HCT116 (cell line): Measurements from ENCODE around the gene CTR9. TPM values are rescaled to one million over a fixed set of nuclear protein-coding genes. Genes with fewer than 3 reads are reported as not detected.

Experiments
- ATAC-seq: fragments of 200-7000 bp; cut with Tn5 transposase; 2 replicates; pipeline ENCODE4 v1.9.1; 2020; ENCODE audit warnings: mild to moderate bottlenecking, moderate library complexity
- BruUV-seq: library from RNA; stranded (reverse); fragments of 400-500 nt; replicated peaks from 2 replicates; lab custom pipeline; 2021; lab: Mats Ljungman, UMichigan
- CTCF ChIA-PET: fragments of 300-600 bp; sonication (Branson Sonifier 250); formaldehyde crosslinking; loops from one replicate; lab custom pipeline; 2021; ENCODE audit warnings: antibody characterized with exemption; lab: Charles Lee
- POLR2A ChIA-PET: fragments of 300-600, 350-600 bp; sonication (Branson Sonifier 250); formaldehyde crosslinking; loops from one replicate; lab custom pipeline; 2021; ENCODE audit warnings: antibody characterized with exemption; lab: Charles Lee
- RAD21 ChIA-PET, 2 experiments: fragments of 300-600 bp; sonication (Branson Sonifier 250); formaldehyde crosslinking; loops; one replicate each; lab custom pipeline; 2023; ENCODE audit warnings: low total read pairs in 2 of 2; ENCODE audit not compliant: uncharacterized antibody in 2 of 2, unreplicated experiment in 2 of 2, low non-redundant PET in 1 of 2; lab: Charles Lee
- DNase-seq: peaks from one replicate; pipeline ENCODE4 v3.0.0-alpha.2; 2010; ENCODE audit warnings: low read depth, low spot score
- H2AFZ ChIP-seq: fragments of 200-600 bp; shearing (Covaris generic), sonication (generic); 2 replicates; pipeline ENCODE4 v1.6.1; 2017; ENCODE audit warnings: low read depth, mixed run types, mixed read lengths, antibody characterized with exemption, low read length; ENCODE audit not compliant: poor library complexity, severe bottlenecking
- H3K27ac ChIP-seq: 2 replicates; pipeline ENCODE4 v1.5.1; 2012; ENCODE audit warnings: low read depth, low read length
- H3K27me3 ChIP-seq: fragments of 200-600 bp; sonication (generic); 2 replicates; pipeline ENCODE4 v1.6.1; 2016; ENCODE audit warnings: mixed run types, low read length, mixed read lengths; ENCODE audit not compliant: insufficient read depth
- H3K36me3 ChIP-seq, 2 experiments: fragments of 200-500 bp in 1 of 2; fragments of 200-600 bp in 1 of 2; sonication (Bioruptor generic) in 1 of 2; sonication (generic) in 1 of 2; 2 replicates each; pipeline versions ENCODE4 v1.5.1 to v1.6.1; 2014 to 2016; ENCODE audit warnings: low read length in 2 of 2, inconsistent platforms in 1 of 2, mixed read lengths in 1 of 2, mixed run types in 1 of 2; ENCODE audit not compliant: insufficient read depth in 2 of 2, control insufficient read depth in 1 of 2
- H3K4me1 ChIP-seq, 2 experiments: fragments of 200-600 bp in 1 of 2; sonication (generic) in 1 of 2; 2 replicates each; pipeline versions ENCODE4 v1.5.1 to v1.6.1; 2012 to 2017; ENCODE audit warnings: low read length in 2 of 2, inconsistent platforms in 1 of 2, mild to moderate bottlenecking in 1 of 2, mixed read lengths in 1 of 2, mixed run types in 1 of 2, moderate library complexity in 1 of 2; ENCODE audit not compliant: insufficient read depth in 2 of 2, control insufficient read depth in 1 of 2
- H3K4me2 ChIP-seq: fragments of 200-600 bp; sonication (generic); 2 replicates; pipeline ENCODE4 v1.6.1; 2017; ENCODE audit warnings: mixed run types, low read length, mixed read lengths
- H3K4me3 ChIP-seq, 2 experiments: fragments of 200-600 bp in 1 of 2; sonication (generic) in 1 of 2; replicated peaks in 1 of 2; 2 replicates each; pipeline ENCODE4 v1.5.1; 2011 to 2016; ENCODE audit warnings: low read length in 2 of 2, control low read depth in 1 of 2, low read depth in 1 of 2, mild to moderate bottlenecking in 1 of 2, mixed read lengths in 1 of 2, mixed run types in 1 of 2
- H3K79me2 ChIP-seq: fragments of 200-600 bp; sonication (generic); 2 replicates; pipeline ENCODE4 v1.6.1; 2017; ENCODE audit warnings: mild to moderate bottlenecking, mixed run types, low read length, moderate library complexity, mixed read lengths; ENCODE audit not compliant: insufficient read depth
- H3K9ac ChIP-seq: fragments of 200-600 bp; sonication (generic); 2 replicates; pipeline ENCODE4 v1.6.1; 2016; ENCODE audit warnings: low read length, mixed read lengths
- H3K9me2 ChIP-seq: fragments of 200-600 bp; sonication (generic), shearing (Covaris generic); 2 replicates; pipeline ENCODE4 v1.6.1; 2017; ENCODE audit warnings: mixed run types, mild to moderate bottlenecking, moderate library complexity; ENCODE audit not compliant: insufficient read depth
- H3K9me3 ChIP-seq, 2 experiments: fragments of 200-500 bp in 1 of 2; fragments of 200-600 bp in 1 of 2; sonication (Bioruptor generic) in 1 of 2; sonication (generic) in 1 of 2; 2 replicates each; pipeline ENCODE4 v1.6.1; 2014 to 2017; ENCODE audit warnings: low read length in 2 of 2, mixed read lengths in 2 of 2, inconsistent platforms in 1 of 2, low read depth in 1 of 2, mild to moderate bottlenecking in 1 of 2, mixed run types in 1 of 2, moderate library complexity in 1 of 2; ENCODE audit not compliant: control insufficient read depth in 1 of 2, insufficient read depth in 1 of 2
- H4K20me1 ChIP-seq: fragments of 200-600 bp; sonication (generic), shearing (Covaris generic); 2 replicates; pipeline ENCODE4 v1.6.1; 2017; ENCODE audit warnings: mixed run types, mild to moderate bottlenecking, moderate library complexity; ENCODE audit not compliant: insufficient read depth
- CEBPB ChIP-seq: IDR thresholded peaks from 2 replicates; pipeline ENCODE4 v1.6.1; 2012; ENCODE audit warnings: low read depth
- ELF1 ChIP-seq: IDR thresholded peaks from 2 replicates; pipeline ENCODE4 v1.6.1; 2012; ENCODE audit warnings: low read depth, borderline replicate concordance
- SP1 ChIP-seq: IDR thresholded peaks from 2 replicates; pipeline ENCODE4 v1.6.1; 2012; ENCODE audit warnings: low read depth
- TCF7L2 ChIP-seq: IDR thresholded peaks from 2 replicates; pipeline ENCODE4 v1.7.0; 2011; ENCODE audit warnings: borderline replicate concordance, inconsistent platforms; ENCODE audit not compliant: insufficient read depth, insufficient read length; ENCODE audit errors: extremely low read depth
- YY1 ChIP-seq: IDR thresholded peaks from 2 replicates; pipeline ENCODE4 v1.6.1; 2011; ENCODE audit warnings: low read length, low read depth, moderate library complexity, mild to moderate bottlenecking; ENCODE audit not compliant: insufficient replicate concordance; ENCODE audit errors: extremely low read depth
- ZFX ChIP-seq: fragments of 450-650 bp; IDR thresholded peaks from 2 replicates; pipeline ENCODE4 v1.6.1; 2017
- ZNF274 ChIP-seq: fragments of 200-500 bp; sonication (Bioruptor generic); IDR thresholded peaks from 2 replicates; pipeline ENCODE4 v1.6.1; 2014; ENCODE audit warnings: mild to moderate bottlenecking, low read depth, low read length, inconsistent platforms
- intact Hi-C: fragments of 100-400 bp; cut with micrococcal nuclease; formaldehyde crosslinking; loops from 2 replicates; pipeline ENCODE4 v1.10.0; 2022
- total RNA-seq: library from RNA; stranded (reverse); gene quantifications from one replicate; pipeline ENCODE4 v1.2.1, GENCODE V29; 2021; ENCODE audit not compliant: unreplicated experiment
- TF ChIP-seq, protein P1 (sequence below): IDR thresholded peaks from 2 replicates; pipeline ENCODE4 v1.6.1; 2011; ENCODE audit warnings: mild to moderate bottlenecking, low read length, moderate library complexity; ENCODE audit not compliant: insufficient replicate concordance; ENCODE audit errors: extremely low read depth
- TF ChIP-seq, protein P2 (sequence below): IDR thresholded peaks from 2 replicates; pipeline ENCODE4 v1.6.1; 2012; ENCODE audit warnings: low read depth

CTR9 gene
- total RNA-seq, 1 experiment from 2014 or later, result 68.4 TPM

DNA sequence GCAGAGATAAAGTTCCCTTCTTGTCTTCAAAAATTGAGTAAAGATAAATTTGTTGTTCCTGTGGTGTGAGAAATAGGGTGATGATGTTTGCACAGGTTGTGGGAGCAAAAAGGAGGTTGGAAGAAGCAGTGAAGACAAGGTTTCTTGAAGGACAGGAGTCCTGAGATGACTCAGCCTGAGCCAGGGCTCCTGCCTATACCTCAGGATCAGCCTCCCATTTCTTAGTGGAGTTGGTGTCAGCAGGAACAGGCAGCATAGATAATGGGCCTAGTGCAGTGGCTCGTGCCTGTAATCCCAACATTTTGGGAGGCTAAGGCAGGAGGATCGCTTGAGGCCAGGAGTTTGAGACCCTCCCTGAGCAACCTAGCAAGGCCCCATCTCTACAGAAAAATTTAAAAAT is 29.0 kb downstream of the CTR9 start:
- Histone ChIP-seq H3K4me1 (no peaks in the 10 kb centered on the region), H3K9ac (no peak overlapping the region), H3K9me2 (no peaks in the 10 kb centered on the region), H3K27ac (no peak overlapping the region), H4K20me1 (no peaks in the 10 kb centered on the region), H3K4me2 (no peak overlapping the region), H3K4me3 (no peak overlapping the region), H2AFZ (no peak overlapping the region), H3K9me3 (no peaks in the 10 kb centered on the region), H3K36me3 (peaks cover 39% of the 10 kb centered on the region in 2 experiments), H3K79me2 (no peaks in the 10 kb centered on the region), H3K27me3 (no peaks in the 10 kb centered on the region)
- intact Hi-C loops, result no loop called here
- ChIA-PET CTCF (no interaction called here), RAD21 (no interaction called here), POLR2A (no interaction called here)
- ATAC-seq, result peak; percentile 47; the same call in 1 of the 2 replicates
- TF ChIP-seq, protein P1, sequence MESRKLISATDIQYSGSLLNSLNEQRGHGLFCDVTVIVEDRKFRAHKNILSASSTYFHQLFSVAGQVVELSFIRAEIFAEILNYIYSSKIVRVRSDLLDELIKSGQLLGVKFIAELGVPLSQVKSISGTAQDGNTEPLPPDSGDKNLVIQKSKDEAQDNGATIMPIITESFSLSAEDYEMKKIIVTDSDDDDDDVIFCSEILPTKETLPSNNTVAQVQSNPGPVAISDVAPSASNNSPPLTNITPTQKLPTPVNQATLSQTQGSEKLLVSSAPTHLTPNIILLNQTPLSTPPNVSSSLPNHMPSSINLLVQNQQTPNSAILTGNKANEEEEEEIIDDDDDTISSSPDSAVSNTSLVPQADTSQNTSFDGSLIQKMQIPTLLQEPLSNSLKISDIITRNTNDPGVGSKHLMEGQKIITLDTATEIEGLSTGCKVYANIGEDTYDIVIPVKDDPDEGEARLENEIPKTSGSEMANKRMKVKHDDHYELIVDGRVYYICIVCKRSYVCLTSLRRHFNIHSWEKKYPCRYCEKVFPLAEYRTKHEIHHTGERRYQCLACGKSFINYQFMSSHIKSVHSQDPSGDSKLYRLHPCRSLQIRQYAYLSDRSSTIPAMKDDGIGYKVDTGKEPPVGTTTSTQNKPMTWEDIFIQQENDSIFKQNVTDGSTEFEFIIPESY, result no peak
- no peak for TF ChIP-seq ELF1
- TF ChIP-seq ZFX, result no peak; the same call in 1 of the 2 replicates
- no peak for TF ChIP-seq CEBPB
- no peak for TF ChIP-seq TCF7L2
- TF ChIP-seq ZNF274, result no peak
- TF ChIP-seq YY1, result no peak
- TF ChIP-seq SP1, result no peak
- TF ChIP-seq, protein P2, sequence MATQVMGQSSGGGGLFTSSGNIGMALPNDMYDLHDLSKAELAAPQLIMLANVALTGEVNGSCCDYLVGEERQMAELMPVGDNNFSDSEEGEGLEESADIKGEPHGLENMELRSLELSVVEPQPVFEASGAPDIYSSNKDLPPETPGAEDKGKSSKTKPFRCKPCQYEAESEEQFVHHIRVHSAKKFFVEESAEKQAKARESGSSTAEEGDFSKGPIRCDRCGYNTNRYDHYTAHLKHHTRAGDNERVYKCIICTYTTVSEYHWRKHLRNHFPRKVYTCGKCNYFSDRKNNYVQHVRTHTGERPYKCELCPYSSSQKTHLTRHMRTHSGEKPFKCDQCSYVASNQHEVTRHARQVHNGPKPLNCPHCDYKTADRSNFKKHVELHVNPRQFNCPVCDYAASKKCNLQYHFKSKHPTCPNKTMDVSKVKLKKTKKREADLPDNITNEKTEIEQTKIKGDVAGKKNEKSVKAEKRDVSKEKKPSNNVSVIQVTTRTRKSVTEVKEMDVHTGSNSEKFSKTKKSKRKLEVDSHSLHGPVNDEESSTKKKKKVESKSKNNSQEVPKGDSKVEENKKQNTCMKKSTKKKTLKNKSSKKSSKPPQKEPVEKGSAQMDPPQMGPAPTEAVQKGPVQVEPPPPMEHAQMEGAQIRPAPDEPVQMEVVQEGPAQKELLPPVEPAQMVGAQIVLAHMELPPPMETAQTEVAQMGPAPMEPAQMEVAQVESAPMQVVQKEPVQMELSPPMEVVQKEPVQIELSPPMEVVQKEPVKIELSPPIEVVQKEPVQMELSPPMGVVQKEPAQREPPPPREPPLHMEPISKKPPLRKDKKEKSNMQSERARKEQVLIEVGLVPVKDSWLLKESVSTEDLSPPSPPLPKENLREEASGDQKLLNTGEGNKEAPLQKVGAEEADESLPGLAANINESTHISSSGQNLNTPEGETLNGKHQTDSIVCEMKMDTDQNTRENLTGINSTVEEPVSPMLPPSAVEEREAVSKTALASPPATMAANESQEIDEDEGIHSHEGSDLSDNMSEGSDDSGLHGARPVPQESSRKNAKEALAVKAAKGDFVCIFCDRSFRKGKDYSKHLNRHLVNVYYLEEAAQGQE, result no peak
- no TSS peak for BruUV-seq
- DNase-seq, result no peak
